ENCODE measurements around the gene CRTC2.
"Not testable (repeated sequence)": the region's sequence is repeated elsewhere in the genome, so short reads cannot be mapped to it uniquely, and the experiment has no call there.

CRTC2 gene, protein sequence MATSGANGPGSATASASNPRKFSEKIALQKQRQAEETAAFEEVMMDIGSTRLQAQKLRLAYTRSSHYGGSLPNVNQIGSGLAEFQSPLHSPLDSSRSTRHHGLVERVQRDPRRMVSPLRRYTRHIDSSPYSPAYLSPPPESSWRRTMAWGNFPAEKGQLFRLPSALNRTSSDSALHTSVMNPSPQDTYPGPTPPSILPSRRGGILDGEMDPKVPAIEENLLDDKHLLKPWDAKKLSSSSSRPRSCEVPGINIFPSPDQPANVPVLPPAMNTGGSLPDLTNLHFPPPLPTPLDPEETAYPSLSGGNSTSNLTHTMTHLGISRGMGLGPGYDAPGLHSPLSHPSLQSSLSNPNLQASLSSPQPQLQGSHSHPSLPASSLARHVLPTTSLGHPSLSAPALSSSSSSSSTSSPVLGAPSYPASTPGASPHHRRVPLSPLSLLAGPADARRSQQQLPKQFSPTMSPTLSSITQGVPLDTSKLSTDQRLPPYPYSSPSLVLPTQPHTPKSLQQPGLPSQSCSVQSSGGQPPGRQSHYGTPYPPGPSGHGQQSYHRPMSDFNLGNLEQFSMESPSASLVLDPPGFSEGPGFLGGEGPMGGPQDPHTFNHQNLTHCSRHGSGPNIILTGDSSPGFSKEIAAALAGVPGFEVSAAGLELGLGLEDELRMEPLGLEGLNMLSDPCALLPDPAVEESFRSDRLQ
- 57.2 to 90.4 (median 60.8) reads per million in 3 donors for total RNA-seq

DNA sequence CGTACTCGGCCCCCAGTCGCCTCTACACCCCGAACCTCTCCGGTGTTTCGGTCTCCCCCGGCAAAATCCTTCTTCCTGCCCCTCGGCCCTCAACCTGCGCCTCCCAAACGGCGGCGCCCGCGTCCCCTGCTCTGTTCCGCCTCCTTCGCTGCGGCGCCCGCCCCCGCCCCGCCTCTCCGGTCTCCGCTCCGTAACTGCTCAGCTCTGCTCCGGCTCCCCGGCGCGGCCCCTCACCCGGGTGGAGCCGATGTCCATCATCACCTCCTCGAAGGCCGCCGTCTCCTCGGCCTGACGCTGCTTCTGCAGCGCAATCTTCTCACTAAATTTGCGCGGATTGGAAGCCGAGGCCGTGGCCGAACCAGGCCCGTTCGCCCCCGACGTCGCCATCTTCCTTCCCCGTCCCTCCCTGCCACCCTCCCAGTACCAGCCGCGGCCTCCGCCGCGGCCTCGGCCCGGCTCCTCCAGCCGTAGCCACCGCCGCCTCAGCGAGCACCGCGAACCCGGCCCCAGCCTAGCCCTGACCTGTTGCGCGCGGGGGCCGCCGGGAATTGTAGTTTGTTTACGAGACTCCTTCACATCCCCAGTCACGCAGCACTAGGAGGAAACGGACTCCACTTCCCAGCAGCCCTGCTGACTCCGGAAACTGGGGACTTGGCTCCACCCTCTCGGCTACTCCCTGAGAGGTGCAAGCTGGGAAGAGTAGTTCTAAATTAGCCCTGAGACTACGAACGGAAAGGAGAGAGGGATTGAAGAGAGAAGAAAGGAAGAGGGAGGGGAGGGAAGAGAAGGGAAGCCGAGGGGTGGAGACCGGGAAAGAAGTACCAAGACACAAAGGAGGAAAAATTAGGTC, at the start of gene CRTC2:
Gene CRTC2 (minus strand): TSS at position 502 of the 850 bp plus-strand sequence. CDS start 115 bp downstream, at position 387.
- Histone ChIP-seq H3K9me3 (ENCODE audit: control insufficient read depth, low read length) (no peaks in the 10 kb centered on the region), H3K4me1 (ENCODE audit: control insufficient read depth, insufficient read depth, low read length, poor library complexity, severe bottlenecking) (peaks cover 31% of the 10 kb centered on the region), H3K27me3 (replicated peaks; ENCODE audit: control insufficient read depth, insufficient read depth, low read length, poor library complexity, severe bottlenecking) (no peaks in the 10 kb centered on the region), H3K4me3 (ENCODE audit: insufficient read depth, low read depth, low read length, poor library complexity, severe bottlenecking) (peak within 1 kb of the TSS; percentile 91), H3K36me3 (ENCODE audit: control insufficient read depth, insufficient read depth, low read length) (peaks cover 24% of the 10 kb centered on the region), H3K27ac (ENCODE audit: insufficient read depth, low read length, poor library complexity, severe bottlenecking) (peak within 1 kb of the TSS; percentile 91)
- DNase-seq, result peak; percentile 90 to 96 (median 96)

DNA sequence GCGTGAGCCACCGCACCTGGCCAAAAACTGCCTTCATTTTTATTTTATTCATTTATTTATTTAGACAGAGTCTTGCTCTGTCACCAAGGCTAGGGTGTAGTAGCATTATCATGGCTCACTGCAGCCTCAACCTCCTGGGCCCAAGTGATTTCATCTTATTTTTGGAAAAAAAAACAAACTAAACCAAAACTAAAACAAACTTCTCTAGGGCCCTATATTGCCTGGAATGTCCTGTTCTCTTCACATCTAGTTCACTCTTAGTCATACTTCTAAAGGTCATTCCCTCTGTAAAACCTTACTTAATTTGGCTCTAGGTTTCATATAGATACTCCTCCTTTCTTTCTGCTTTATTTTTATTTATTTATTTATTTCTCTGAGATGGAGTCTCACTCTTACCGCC, 47.7 kb upstream of the CRTC2 start:
- no peaks in the 10 kb centered on the region for H3K4me1 ChIP-seq (ENCODE audit: control insufficient read depth, insufficient read depth, low read length, poor library complexity, severe bottlenecking)
- H3K4me3 ChIP-seq (ENCODE audit: insufficient read depth, low read depth, low read length, poor library complexity, severe bottlenecking), result no peak overlapping the region
- H3K36me3 ChIP-seq (ENCODE audit: control insufficient read depth, insufficient read depth, low read length), result no peaks in the 10 kb centered on the region
- no peaks in the 10 kb centered on the region for H3K27me3 ChIP-seq (replicated peaks; ENCODE audit: control insufficient read depth, insufficient read depth, low read length, poor library complexity, severe bottlenecking)
- H3K9me3 ChIP-seq (ENCODE audit: control insufficient read depth, low read length), result no peaks in the 10 kb centered on the region
- no peak overlapping the region for H3K27ac ChIP-seq (ENCODE audit: insufficient read depth, low read length, poor library complexity, severe bottlenecking)
- no peak for DNase-seq

DNA sequence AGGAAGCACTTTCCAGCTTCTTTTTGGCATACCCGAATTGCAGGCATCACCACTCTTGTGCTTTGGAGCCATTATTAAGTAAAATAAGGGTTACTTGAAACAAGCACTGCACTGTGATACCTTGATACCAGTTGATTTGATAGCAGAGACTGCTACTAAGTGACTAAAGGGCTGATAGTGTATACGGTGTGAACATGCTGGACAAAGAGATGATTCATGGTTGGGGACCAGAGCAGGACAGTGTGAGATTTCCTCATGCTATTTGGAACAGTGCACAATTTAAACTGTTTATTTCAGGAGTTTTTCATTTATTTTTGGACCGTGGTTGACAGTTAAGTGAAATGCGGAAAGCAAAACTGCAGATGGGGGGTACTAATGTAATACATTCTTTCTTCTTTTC, 42.0 kb upstream of the CRTC2 start:
- H3K9me3 ChIP-seq (ENCODE audit: control insufficient read depth, low read length), result no peaks in the 10 kb centered on the region
- no peaks in the 10 kb centered on the region for H3K27me3 ChIP-seq (replicated peaks; ENCODE audit: control insufficient read depth, insufficient read depth, low read length, poor library complexity, severe bottlenecking)
- H3K27ac ChIP-seq (ENCODE audit: insufficient read depth, low read length, poor library complexity, severe bottlenecking), result no peak overlapping the region
- H3K4me3 ChIP-seq (ENCODE audit: insufficient read depth, low read depth, low read length, poor library complexity, severe bottlenecking), result no peak overlapping the region
- no peak for DNase-seq
- H3K36me3 ChIP-seq (ENCODE audit: control insufficient read depth, insufficient read depth, low read length), result peaks cover 4% of the 10 kb centered on the region
- H3K4me1 ChIP-seq (ENCODE audit: control insufficient read depth, insufficient read depth, low read length, poor library complexity, severe bottlenecking), result no peaks in the 10 kb centered on the region

DNA sequence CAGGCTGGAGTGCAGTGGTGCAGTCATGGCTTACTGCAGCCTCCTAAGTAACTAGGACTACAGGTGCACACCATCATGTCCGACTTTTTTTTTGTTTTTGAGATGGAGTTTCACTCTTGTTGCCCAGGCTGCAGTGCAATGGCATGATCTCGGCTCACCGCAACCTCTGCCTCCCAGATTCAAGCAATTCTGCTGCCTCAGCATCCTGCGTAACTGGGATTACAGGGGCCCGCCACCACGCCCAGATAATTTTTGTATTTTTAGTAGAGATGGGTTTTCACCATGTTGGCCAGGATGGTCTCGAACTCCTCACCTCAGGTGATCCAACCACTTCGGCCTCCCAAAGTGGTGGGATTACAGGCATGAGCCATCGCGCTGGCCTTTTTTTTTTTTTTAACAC, 38.5 kb upstream of the CRTC2 start:
- not testable (repeated sequence) for DNase-seq

DNA sequence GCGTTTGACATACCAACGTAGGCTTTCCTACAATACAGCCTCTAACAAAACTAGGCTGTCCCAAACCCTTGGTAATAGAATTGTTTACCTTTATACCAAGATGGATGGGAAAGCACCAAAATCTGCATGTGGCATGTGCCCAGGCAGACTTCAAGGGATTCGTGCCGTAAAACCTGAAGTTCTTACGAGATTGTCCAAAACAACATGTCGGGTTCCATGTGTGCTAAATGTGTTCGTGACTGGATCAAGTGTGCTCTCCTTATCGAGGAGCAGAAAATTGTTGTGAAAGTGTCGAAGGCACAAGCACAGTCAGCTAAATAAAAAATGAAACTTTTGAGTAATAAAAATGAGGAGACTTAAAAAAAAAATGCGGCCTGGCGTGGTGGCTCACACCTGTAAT, 37.2 kb upstream of the CRTC2 start:
- Histone ChIP-seq H3K9me3 (ENCODE audit: control insufficient read depth, low read length) (no peaks in the 10 kb centered on the region), H3K27ac (ENCODE audit: insufficient read depth, low read length, poor library complexity, severe bottlenecking) (no peak overlapping the region), H3K4me3 (ENCODE audit: insufficient read depth, low read depth, low read length, poor library complexity, severe bottlenecking) (no peak overlapping the region), H3K4me1 (ENCODE audit: control insufficient read depth, insufficient read depth, low read length, poor library complexity, severe bottlenecking) (peaks cover 15% of the 10 kb centered on the region), H3K36me3 (ENCODE audit: control insufficient read depth, insufficient read depth, low read length) (peaks cover 30% of the 10 kb centered on the region), H3K27me3 (replicated peaks; ENCODE audit: control insufficient read depth, insufficient read depth, low read length, poor library complexity, severe bottlenecking) (no peaks in the 10 kb centered on the region)
- DNase-seq, result no peak

More for the DNA sequence above, 38.5 kb upstream of the CRTC2 start:
- not testable (repeated sequence) for H3K27ac ChIP-seq (ENCODE audit: insufficient read depth, low read length, poor library complexity, severe bottlenecking); H3K4me1 ChIP-seq (ENCODE audit: control insufficient read depth, insufficient read depth, low read length, poor library complexity, severe bottlenecking); H3K27me3 ChIP-seq (replicated peaks; ENCODE audit: control insufficient read depth, insufficient read depth, low read length, poor library complexity, severe bottlenecking); H3K4me3 ChIP-seq (ENCODE audit: insufficient read depth, low read depth, low read length, poor library complexity, severe bottlenecking); H3K9me3 ChIP-seq (ENCODE audit: control insufficient read depth, low read length)
- peaks cover 27% of the 10 kb centered on the region for H3K36me3 ChIP-seq (ENCODE audit: control insufficient read depth, insufficient read depth, low read length)

DNA sequence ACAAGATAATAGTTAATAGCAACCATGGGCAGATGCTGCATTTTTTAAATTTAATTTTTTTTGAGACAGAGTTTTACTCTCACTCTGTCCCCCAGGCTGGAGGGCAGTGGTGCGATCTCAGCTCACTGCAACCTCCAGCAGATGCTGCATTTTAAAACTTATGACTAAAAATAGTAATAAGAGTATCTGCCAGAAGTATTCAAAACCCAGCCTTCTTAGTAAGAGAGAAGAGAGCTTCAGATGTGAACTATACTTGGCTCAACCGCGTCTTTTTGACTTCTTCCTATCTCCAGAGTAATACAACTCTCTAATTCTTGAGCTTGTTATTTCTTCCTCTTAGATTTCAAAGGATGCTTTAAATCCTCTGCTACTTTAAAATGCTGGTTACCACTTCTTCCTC, 36.8 kb upstream of the CRTC2 start:
- no peak for DNase-seq
- Histone ChIP-seq H3K27ac (ENCODE audit: insufficient read depth, low read length, poor library complexity, severe bottlenecking) (no peak overlapping the region), H3K4me3 (ENCODE audit: insufficient read depth, low read depth, low read length, poor library complexity, severe bottlenecking) (no peak overlapping the region)

DNA sequence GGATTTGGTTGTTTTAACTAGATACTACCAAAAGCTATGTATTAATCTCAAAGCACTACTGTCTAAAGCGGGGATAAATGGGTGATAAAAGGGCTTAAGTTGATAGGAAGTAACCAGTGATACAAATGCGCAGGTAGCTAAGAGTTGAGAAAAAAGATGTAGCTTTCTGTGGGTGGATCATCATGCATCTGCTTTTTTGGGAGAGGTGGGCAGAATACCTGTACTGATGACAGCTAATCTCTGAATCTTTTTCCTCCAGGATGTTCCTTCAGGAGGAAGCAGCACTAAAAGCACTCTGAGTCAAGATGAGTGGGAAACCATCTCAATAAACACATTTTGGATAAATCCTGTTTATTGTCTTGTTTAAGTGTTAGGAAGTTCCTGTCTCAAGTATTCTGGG, 33.4 kb upstream of the CRTC2 start:
- Histone ChIP-seq H3K9me3 (ENCODE audit: control insufficient read depth, low read length) (no peaks in the 10 kb centered on the region), H3K4me3 (ENCODE audit: insufficient read depth, low read depth, low read length, poor library complexity, severe bottlenecking) (peak overlapping the region; percentile 95), H3K36me3 (ENCODE audit: control insufficient read depth, insufficient read depth, low read length) (peaks cover 30% of the 10 kb centered on the region), H3K4me1 (ENCODE audit: control insufficient read depth, insufficient read depth, low read length, poor library complexity, severe bottlenecking) (peaks cover 17% of the 10 kb centered on the region), H3K27ac (ENCODE audit: insufficient read depth, low read length, poor library complexity, severe bottlenecking) (peak overlapping the region; percentile 98), H3K27me3 (replicated peaks; ENCODE audit: control insufficient read depth, insufficient read depth, low read length, poor library complexity, severe bottlenecking) (no peaks in the 10 kb centered on the region)
- DNase-seq, result no peak

More for the DNA sequence above, 36.8 kb upstream of the CRTC2 start:
- peaks cover 15% of the 10 kb centered on the region for H3K4me1 ChIP-seq (ENCODE audit: control insufficient read depth, insufficient read depth, low read length, poor library complexity, severe bottlenecking)
- peaks cover 30% of the 10 kb centered on the region for H3K36me3 ChIP-seq (ENCODE audit: control insufficient read depth, insufficient read depth, low read length)
- H3K27me3 ChIP-seq (replicated peaks; ENCODE audit: control insufficient read depth, insufficient read depth, low read length, poor library complexity, severe bottlenecking), result no peaks in the 10 kb centered on the region
- no peaks in the 10 kb centered on the region for H3K9me3 ChIP-seq (ENCODE audit: control insufficient read depth, low read length)

DNA sequence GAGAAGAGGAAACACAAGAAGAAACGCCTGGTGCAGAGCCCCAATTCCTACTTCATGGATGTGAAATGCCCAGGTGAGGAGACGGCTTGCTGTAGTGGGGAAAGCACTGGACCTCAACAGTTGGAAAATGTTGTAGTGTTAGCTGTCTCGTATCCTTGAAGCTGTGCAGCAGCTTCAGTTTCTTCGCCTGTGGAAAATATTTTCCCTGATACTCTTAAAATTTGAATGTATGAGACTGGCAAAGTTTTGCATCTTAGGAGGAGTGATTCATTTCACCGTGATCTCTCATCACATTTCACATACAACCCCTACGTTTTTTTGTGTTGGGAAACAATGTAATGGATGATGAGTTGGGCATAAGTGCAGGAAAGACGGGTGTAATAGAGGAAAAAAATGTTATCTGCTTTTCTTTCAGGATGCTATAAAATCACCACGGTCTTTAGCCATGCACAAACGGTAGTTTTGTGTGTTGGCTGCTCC, 32.8 kb upstream of the CRTC2 start:
- H3K4me3 ChIP-seq (ENCODE audit: insufficient read depth, low read depth, low read length, poor library complexity, severe bottlenecking), result peak overlapping the region; percentile 95
- H3K4me1 ChIP-seq (ENCODE audit: control insufficient read depth, insufficient read depth, low read length, poor library complexity, severe bottlenecking), result peaks cover 22% of the 10 kb centered on the region
- H3K9me3 ChIP-seq (ENCODE audit: control insufficient read depth, low read length), result no peaks in the 10 kb centered on the region
- H3K27ac ChIP-seq (ENCODE audit: insufficient read depth, low read length, poor library complexity, severe bottlenecking), result peak overlapping the region; percentile 98
- H3K36me3 ChIP-seq (ENCODE audit: control insufficient read depth, insufficient read depth, low read length), result peaks cover 30% of the 10 kb centered on the region
- DNase-seq, result no peak
- no peaks in the 10 kb centered on the region for H3K27me3 ChIP-seq (replicated peaks; ENCODE audit: control insufficient read depth, insufficient read depth, low read length, poor library complexity, severe bottlenecking)

DNA sequence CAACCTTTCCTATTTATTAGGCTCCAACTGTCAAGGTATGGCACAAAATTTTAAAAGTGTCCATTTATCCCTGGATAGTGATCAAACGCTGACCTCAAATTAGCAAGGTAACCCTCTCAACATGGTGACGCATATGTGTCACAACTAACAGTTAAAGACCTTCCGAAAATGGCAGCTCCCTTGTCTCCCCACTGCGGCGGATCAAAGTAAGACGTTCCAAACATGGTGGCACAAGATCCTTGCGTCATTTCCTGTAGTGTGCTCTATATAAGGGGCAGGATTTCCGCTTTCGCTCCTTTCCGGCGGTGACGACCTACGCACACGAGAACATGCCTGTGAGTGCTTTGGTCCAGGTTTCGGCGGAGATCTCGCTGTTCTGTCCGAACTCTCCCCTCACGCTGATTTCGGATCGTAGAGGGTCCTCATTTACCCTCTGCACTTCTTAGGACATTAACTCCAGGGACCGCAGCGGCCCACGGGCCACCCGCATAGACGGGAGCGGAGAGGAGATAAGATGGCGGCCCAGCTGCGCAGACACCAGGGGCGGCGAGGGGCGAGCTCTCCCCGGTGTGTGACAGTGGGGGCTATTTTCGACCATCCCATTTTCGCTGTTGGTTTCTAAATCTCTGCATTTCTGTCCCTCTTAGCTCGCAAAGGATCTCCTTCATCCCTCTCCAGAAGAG, 32.2 kb upstream of the CRTC2 start, which contains the start of gene RPS27:
Gene RPS27 (plus strand): TSS at position 295 of the 683 bp plus-strand sequence. CDS start 35 bp downstream, at position 330.
- peaks cover 22% of the 10 kb centered on the region for H3K4me1 ChIP-seq (ENCODE audit: control insufficient read depth, insufficient read depth, low read length, poor library complexity, severe bottlenecking)
- H3K4me3 ChIP-seq (ENCODE audit: insufficient read depth, low read depth, low read length, poor library complexity, severe bottlenecking), result peak within 1 kb of the TSS; percentile 95
- H3K27me3 ChIP-seq (replicated peaks; ENCODE audit: control insufficient read depth, insufficient read depth, low read length, poor library complexity, severe bottlenecking), result no peaks in the 10 kb centered on the region
- peak; percentile 81 to 88 (median 85) for DNase-seq
- H3K9me3 ChIP-seq (ENCODE audit: control insufficient read depth, low read length), result no peaks in the 10 kb centered on the region
- H3K36me3 ChIP-seq (ENCODE audit: control insufficient read depth, insufficient read depth, low read length), result peaks cover 28% of the 10 kb centered on the region
- H3K27ac ChIP-seq (ENCODE audit: insufficient read depth, low read length, poor library complexity, severe bottlenecking), result peak within 1 kb of the TSS; percentile 98
